Measurements from ENCODE around the gene STK39. TPM values are rescaled to one million over a fixed set of nuclear protein-coding genes. Genes with fewer than 3 reads are reported as not detected.

Gene STK39
- total RNA-seq, 1 experiment from 2014 or later = 22.1 TPM

DNA sequence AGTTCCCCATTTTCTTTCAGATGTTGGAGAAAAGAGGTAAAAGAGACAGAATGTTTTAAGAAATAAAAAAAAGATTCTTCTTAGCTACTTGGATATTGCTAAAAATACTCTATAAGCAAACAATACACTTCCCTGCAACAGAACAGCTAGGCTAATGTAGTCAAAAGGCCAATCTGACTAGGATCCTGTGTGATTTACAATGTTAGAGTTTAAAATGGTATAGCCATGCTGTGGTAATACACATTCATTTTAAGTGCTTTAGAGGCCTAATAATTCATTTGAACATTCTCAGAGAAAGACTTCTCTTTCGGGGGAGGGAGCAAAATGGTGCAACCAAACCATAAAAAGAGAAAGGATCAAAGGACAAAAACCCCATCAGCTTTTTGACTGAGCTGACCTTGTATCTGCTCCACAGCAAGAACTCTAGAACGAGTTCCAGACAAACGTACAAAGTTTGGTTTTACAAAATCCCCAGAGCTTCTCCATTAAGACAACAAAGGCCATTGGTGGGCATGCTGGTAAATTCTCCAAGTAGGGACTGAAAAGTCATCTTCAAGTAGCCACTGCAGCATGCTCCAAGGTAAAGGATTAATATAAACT, 200.2 kb downstream of the STK39 start:
- H3K23ac ChIP-seq (ENCODE audit: insufficient read length, low read depth, low read length) = no peak overlapping the region
- no peaks in the 10 kb centered on the region; the same call in 1 of the 2 replicates for H3K27me3 ChIP-seq (ENCODE audit: insufficient read depth, low read length)
- H4K91ac ChIP-seq (ENCODE audit: insufficient read length, low read depth, low read length) = no peak overlapping the region
- no peaks in the 10 kb centered on the region for H3K9me3 ChIP-seq (ENCODE audit: control insufficient read depth, low read depth, low read length)
- no peaks in the 10 kb centered on the region for H3K4me1 ChIP-seq (ENCODE audit: insufficient read depth, low read length)
- no peak overlapping the region for H2BK15ac ChIP-seq (ENCODE audit: low read depth, low read length)
- H4K20me1 ChIP-seq (ENCODE audit: control insufficient read depth, insufficient read depth, insufficient read length) = no peaks in the 10 kb centered on the region
- H3K14ac ChIP-seq (ENCODE audit: insufficient read depth, low read length) = no peak overlapping the region
- no peak overlapping the region for H2AK5ac ChIP-seq (ENCODE audit: insufficient read length, low read length)
- no peak overlapping the region for H3K27ac Mint-ChIP-seq
- H3T11ph ChIP-seq (ENCODE audit: low read length) = no peak overlapping the region
- TF ChIP-seq, protein P1, sequence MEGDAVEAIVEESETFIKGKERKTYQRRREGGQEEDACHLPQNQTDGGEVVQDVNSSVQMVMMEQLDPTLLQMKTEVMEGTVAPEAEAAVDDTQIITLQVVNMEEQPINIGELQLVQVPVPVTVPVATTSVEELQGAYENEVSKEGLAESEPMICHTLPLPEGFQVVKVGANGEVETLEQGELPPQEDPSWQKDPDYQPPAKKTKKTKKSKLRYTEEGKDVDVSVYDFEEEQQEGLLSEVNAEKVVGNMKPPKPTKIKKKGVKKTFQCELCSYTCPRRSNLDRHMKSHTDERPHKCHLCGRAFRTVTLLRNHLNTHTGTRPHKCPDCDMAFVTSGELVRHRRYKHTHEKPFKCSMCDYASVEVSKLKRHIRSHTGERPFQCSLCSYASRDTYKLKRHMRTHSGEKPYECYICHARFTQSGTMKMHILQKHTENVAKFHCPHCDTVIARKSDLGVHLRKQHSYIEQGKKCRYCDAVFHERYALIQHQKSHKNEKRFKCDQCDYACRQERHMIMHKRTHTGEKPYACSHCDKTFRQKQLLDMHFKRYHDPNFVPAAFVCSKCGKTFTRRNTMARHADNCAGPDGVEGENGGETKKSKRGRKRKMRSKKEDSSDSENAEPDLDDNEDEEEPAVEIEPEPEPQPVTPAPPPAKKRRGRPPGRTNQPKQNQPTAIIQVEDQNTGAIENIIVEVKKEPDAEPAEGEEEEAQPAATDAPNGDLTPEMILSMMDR (conservative IDR thresholded peaks at IDR 0.05) = no peak
- DNase-seq = no peak
- WGBS (ENCODE audit: extremely low coverage, insufficient read length, low lambda C conversion rate) = no CpG with 5 or more reads among the region's 3 CpGs
- H2AFZ ChIP-seq (ENCODE audit: low read length) = no peak overlapping the region
- H2BK120ac ChIP-seq (ENCODE audit: low read depth, low read length, poor library complexity, severe bottlenecking) = no peak overlapping the region
- H2BK5ac ChIP-seq (ENCODE audit: insufficient read length, low read length) = no peak overlapping the region
- no peaks in the 10 kb centered on the region for H3K79me2 ChIP-seq (ENCODE audit: insufficient read depth, low read length)
- H2BK12ac ChIP-seq (ENCODE audit: insufficient read length, low read depth, low read length) = no peak overlapping the region
- H4K5ac ChIP-seq (ENCODE audit: insufficient read length, low read depth, low read length) = no peak overlapping the region
- no peak overlapping the region for H3K56ac ChIP-seq (ENCODE audit: insufficient read length, low read depth, low read length)
- no peak overlapping the region for H3K4ac ChIP-seq (ENCODE audit: low read depth, low read length)
- no peak overlapping the region for H3K4me3 Mint-ChIP-seq
- peaks cover 36 to 42% of the 10 kb centered on the region in 2 experiments for H3K4me1 Mint-ChIP-seq
- no peak overlapping the region for H3K9ac ChIP-seq (ENCODE audit: extremely low read depth, insufficient read length, low read length)
- H2BK20ac ChIP-seq (ENCODE audit: low read depth, low read length, poor library complexity, severe bottlenecking) = no peak overlapping the region
- no peaks in the 10 kb centered on the region for H3K79me1 ChIP-seq (ENCODE audit: insufficient read depth, low read depth, low read length, poor library complexity, severe bottlenecking)
- no peaks in the 10 kb centered on the region for H3K23me2 ChIP-seq (ENCODE audit: insufficient read length, low read depth, low read length, poor library complexity, severe bottlenecking)
- H3K36me3 Mint-ChIP-seq (ENCODE audit: insufficient read depth in 1 of 3, low read depth in 3 of 3) = no peaks in the 10 kb centered on the region; a peak in 1 of 7 replicates
- H3K27ac ChIP-seq (ENCODE audit: insufficient read length, low read depth, low read length) = no peak overlapping the region
- no peaks in the 10 kb centered on the region for H3K9me3 Mint-ChIP-seq
- H4K8ac ChIP-seq (replicated peaks; ENCODE audit: insufficient read length, low read depth, low read length) = no peak overlapping the region
- no peak overlapping the region for H3K18ac ChIP-seq (ENCODE audit: insufficient read length, low read depth, low read length)
- no peaks in the 10 kb centered on the region for H3K27me3 Mint-ChIP-seq (ENCODE audit: low read depth)
- no peak overlapping the region for H3K4me2 ChIP-seq (ENCODE audit: insufficient read depth, insufficient read length, low read length)
